SU-DHL-6 (cell line): ENCODE results near the gene GOLGA3.

Experiments used
- H2AFZ ChIP-seq: fragments of 200-600 bp; sonication (generic); 2 replicates; pipeline ENCODE4 v1.6.1; 2014; ENCODE audit warnings: low read depth, mild to moderate bottlenecking, moderate library complexity, mixed read lengths, antibody characterized with exemption, low read length; ENCODE audit not compliant: severe bottlenecking
- H3F3A ChIP-seq: fragments of 200-600 bp; shearing (Covaris generic); 2 replicates; pipeline ENCODE4 v1.6.0; 2016; ENCODE audit warnings: antibody characterized with exemption, mild to moderate bottlenecking; ENCODE audit not compliant: insufficient read depth
- H3K27ac ChIP-seq: fragments of 200-600 bp; sonication (generic); 2 replicates; pipeline ENCODE4 v1.5.1; 2016; ENCODE audit warnings: low read depth, mild to moderate bottlenecking, low read length, moderate library complexity, mixed read lengths
- H3K27me3 ChIP-seq: fragments of 200-600 bp; sonication (generic), shearing (Covaris generic); 2 replicates; pipeline ENCODE4 v1.6.0; 2014; ENCODE audit warnings: mild to moderate bottlenecking, low read length
- H3K36me3 ChIP-seq: fragments of 200-600 bp; sonication (generic); 2 replicates; pipeline ENCODE4 v1.6.1; 2014; ENCODE audit warnings: mild to moderate bottlenecking, low read length, mixed read lengths
- H3K4me2 ChIP-seq: fragments of 300-600, 200-600 bp; shearing (Covaris generic), sonication (generic); 2 replicates; pipeline ENCODE4 v1.6.0; 2014; ENCODE audit warnings: low read length, low read depth, mild to moderate bottlenecking; ENCODE audit not compliant: poor library complexity, severe bottlenecking
- H3K4me3 ChIP-seq: fragments of 200-600 bp; sonication (generic); 2 replicates; pipeline ENCODE4 v1.5.1; 2014; ENCODE audit warnings: antibody characterized with exemption, low read length, mild to moderate bottlenecking, mixed read lengths; ENCODE audit not compliant: insufficient read depth, poor library complexity, severe bottlenecking
- H3K79me2 ChIP-seq: fragments of 200-600 bp; sonication (generic); 2 replicates; pipeline ENCODE4 v1.6.1; 2014; ENCODE audit warnings: mild to moderate bottlenecking, low read length, moderate library complexity; ENCODE audit not compliant: insufficient read depth
- H3K9ac ChIP-seq: fragments of 200-600 bp; sonication (generic); 2 replicates; pipeline ENCODE4 v1.7.0; 2014; ENCODE audit warnings: mild to moderate bottlenecking, low read length
- H3K9me2 ChIP-seq: fragments of 200-600 bp; sonication (generic); replicated peaks from 2 replicates; pipeline ENCODE4 v1.6.1; 2014; ENCODE audit warnings: low read length; ENCODE audit not compliant: insufficient read depth
- H3K9me3 ChIP-seq: fragments of 200-600 bp; sonication (generic); 2 replicates; pipeline ENCODE4 v1.6.1; 2014; ENCODE audit warnings: low read length, mixed read lengths; ENCODE audit not compliant: insufficient read depth
- H4K20me1 ChIP-seq: fragments of 200-600 bp; sonication (generic); 2 replicates; pipeline ENCODE4 v1.6.1; 2014; ENCODE audit warnings: low read depth, mild to moderate bottlenecking, antibody characterized with exemption, low read length, moderate library complexity, mixed read lengths
- CTCF ChIP-seq: fragments of 200-600 bp; sonication (generic); IDR thresholded peaks from one replicate; pipeline ENCODE4 v1.5.1; 2017; ENCODE audit warnings: antibody characterized with exemption, mild to moderate bottlenecking, low read length, moderate library complexity; ENCODE audit not compliant: insufficient read depth, poor library complexity, severe bottlenecking
- EZH2phosphoT487 ChIP-seq: fragments of 200-600 bp; sonication (generic), shearing (Covaris generic); conservative IDR thresholded peaks from 2 replicates; pipeline ENCODE4 v1.6.1; 2018; ENCODE audit warnings: mild to moderate bottlenecking, antibody characterized with exemption, low read length, moderate library complexity, mixed read lengths

GOLGA3 gene

GRCh38 chr12:132835076-132836025, 6.7 kb upstream of the GOLGA3 start:
- Histone ChIP-seq H3K4me3 (no peak overlapping the region), H3K79me2 (no peaks in the 10 kb centered on the region), H3K27me3 (no peaks in the 10 kb centered on the region), H3K36me3 (no peaks in the 10 kb centered on the region), H3K4me2 (no peak overlapping the region), H4K20me1 (no peaks in the 10 kb centered on the region), H3F3A (no peaks in the 10 kb centered on the region), H3K9me2 (no peaks in the 10 kb centered on the region), H3K9ac (no peak overlapping the region), H2AFZ (no peak overlapping the region), H3K27ac (no peak overlapping the region), H3K9me3 (no peaks in the 10 kb centered on the region)
- TF ChIP-seq CTCF: no peak

- no peak overlapping the region for H3K9ac ChIP-seq
- TF ChIP-seq EZH2phosphoT487 (no peak), CTCF (no peak)
- no peaks in the 10 kb centered on the region for H4K20me1 ChIP-seq
- H3K27ac ChIP-seq: no peak overlapping the region
- H3K79me2 ChIP-seq: no peaks in the 10 kb centered on the region
- H3K27me3 ChIP-seq: no peaks in the 10 kb centered on the region
- H3K9me2 ChIP-seq: no peaks in the 10 kb centered on the region
- no peak overlapping the region for H3K4me2 ChIP-seq
- no peaks in the 10 kb centered on the region for H3F3A ChIP-seq
- H3K36me3 ChIP-seq: 0 out of 2 replicates have a peak, but pooled peaks cover 3% of the 10 kb centered on the region
- no peak overlapping the region for H3K4me3 ChIP-seq
- H2AFZ ChIP-seq: no peak overlapping the region
- H3K9me3 ChIP-seq: no peaks in the 10 kb centered on the region
Measured at GRCh38 chr12:132834181-132834711, 5.6 kb upstream of the GOLGA3 start.

GRCh38 chr12:132833341-132833740, 4.7 kb upstream of the GOLGA3 start:
- H3K9me3 ChIP-seq: no peaks in the 10 kb centered on the region
- no peaks in the 10 kb centered on the region for H3K27me3 ChIP-seq
- no peaks in the 10 kb centered on the region for H4K20me1 ChIP-seq
- H3K79me2 ChIP-seq: peaks cover under 1% of the 10 kb centered on the region
- H3K4me3 ChIP-seq: no peak overlapping the region
- 0 out of 2 replicates have a peak, but pooled peaks cover 3% of the 10 kb centered on the region for H3K36me3 ChIP-seq
- no peak overlapping the region for H3K4me2 ChIP-seq
- H3K9ac ChIP-seq: no peak overlapping the region
- H2AFZ ChIP-seq: no peak overlapping the region
- H3F3A ChIP-seq: no peaks in the 10 kb centered on the region
- no peak overlapping the region for H3K27ac ChIP-seq
- TF ChIP-seq EZH2phosphoT487 (no peak), CTCF (no peak)
- no peaks in the 10 kb centered on the region for H3K9me2 ChIP-seq
